Hypothalamus (tissue), 51 donors: ENCODE measurements around the gene SLC25A15.
"Not testable (repeated sequence)": the region's sequence is repeated elsewhere in the genome, so short reads cannot be mapped to it uniquely, and the experiment has no call there.

Experiments
- DNase-seq, 51 donors: peaks; one replicate each; lab custom pipeline; 2025; lab: John Stamatoyannopoulos, UW

SLC25A15 gene

GRCh38 chr13:40812102-40812501 is 22.7 kb downstream of the SLC25A15 start:
- DNase-seq: no peak

- DNase-seq: no peak
These were observed 23.5 kb downstream of the SLC25A15 start for GRCh38 chr13:40812724-40813445.

- DNase-seq: no peak
These were observed 24.4 kb downstream of the SLC25A15 start for GRCh38 chr13:40813667-40814454.

GRCh38 chr13:40814803-40815202 is 25.4 kb downstream of the SLC25A15 start:
- no peak for DNase-seq

GRCh38 chr13:40818926-40819325 is 29.5 kb downstream of the SLC25A15 start:
- no peak for DNase-seq

- no peak for DNase-seq
These were observed 30.4 kb downstream of the SLC25A15 start for GRCh38 chr13:40819797-40820315.

- DNase-seq: not testable (repeated sequence)
These were observed 50.3 kb downstream of the SLC25A15 start for GRCh38 chr13:40839725-40840124.

- DNase-seq: not testable (repeated sequence)
These were observed 51.5 kb downstream of the SLC25A15 start for GRCh38 chr13:40840955-40841354.
